ENCODE results near the gene BRINP1.

GRCh38 chr9:119234636-119235035 is 134.6 kb downstream of the BRINP1 start:
- TF ChIP-seq CTCF (IDR thresholded peaks at IDR 0.05) (no peak), POLR2A (IDR thresholded peaks at IDR 0.05) (no peak)
